K562 (cell line): ENCODE data around the gene SECISBP2. TPM values are rescaled to one million over a fixed set of nuclear protein-coding genes. Genes with fewer than 3 reads are reported as not detected.

Source experiments
- ATAC-seq: fragments of 200-7000 bp; cut with Tn5 transposase; 3 replicates; pipeline ENCODE4 v1.9.1; 2020; ENCODE audit warnings: moderate library complexity
- BruUV-seq: library from RNA; stranded (reverse); fragments of 400-500 nt; replicated peaks from 2 replicates; lab custom pipeline; 2021; lab: Mats Ljungman, UMichigan
- CTCF ChIA-PET: fragments of 300-600 bp; formaldehyde crosslinking; extraction: SDS; loops from one replicate; lab custom pipeline; 2021; ENCODE audit warnings: low intra/inter-chr PET ratio; lab: Yijun Ruan, JAX
- POLR2A ChIA-PET: fragments of 300-600, 350-650 bp; sonication (Branson Sonifier 250); formaldehyde crosslinking; extraction: SDS; loops from one replicate; lab custom pipeline; 2021; ENCODE audit warnings: antibody characterized with exemption, inconsistent platforms; lab: Yijun Ruan, JAX
- DNase-seq, 4 experiments: peaks; one replicate each; pipeline versions ENCODE4 v3.0.0 to v3.0.0-alpha.2; 2011 to 2018; ENCODE audit warnings: low spot score in 3 of 4, mixed read lengths in 3 of 4; ENCODE audit errors: extremely low read depth in 1 of 4
- FAIRE-seq: peaks from 2 replicates; lab custom pipeline; 2011; peaks lifted over from hg19 to GRCh38; lab: Jason Lieb, UNC
- H2AFZ ChIP-seq: 2 replicates; pipeline ENCODE4 v1.6.0; 2011; ENCODE audit warnings: low read depth, low read length, control low read depth, inconsistent platforms
- H3K27ac ChIP-seq: fragments of 200-600 bp; 3 replicates; pipeline ENCODE4 v1.8.0; 2011; ENCODE audit warnings: low read depth, mild to moderate bottlenecking, control low read depth, inconsistent platforms, low read length, moderate library complexity, mixed read lengths; ENCODE audit errors: extremely low read depth
- H3K27me3 ChIP-seq, 2 experiments: fragments of 300-600 bp in 1 of 2; 2 replicates in 1 of 2; 3 replicates in 1 of 2; pipeline versions ENCODE4 v1.6.0 to v1.8.0; 2011; ENCODE audit warnings: inconsistent platforms in 2 of 2, low read length in 2 of 2, mild to moderate bottlenecking in 1 of 2, mixed read lengths in 1 of 2, moderate library complexity in 1 of 2; ENCODE audit not compliant: control insufficient read depth in 2 of 2, insufficient read depth in 2 of 2
- H3K36me3 ChIP-seq: fragments of 300-600 bp; 3 replicates; pipeline ENCODE4 v1.8.0; 2011; ENCODE audit warnings: mild to moderate bottlenecking, low read length, inconsistent platforms; ENCODE audit not compliant: control insufficient read depth, insufficient read depth
- H3K4me1 ChIP-seq, 2 experiments: fragments of 200-600 bp in 1 of 2; replicated peaks in 1 of 2; 2 replicates in 1 of 2; 3 replicates in 1 of 2; pipeline versions ENCODE4 v1.5.1 to v1.8.0; 2011; ENCODE audit warnings: inconsistent platforms in 2 of 2, low read length in 2 of 2, mild to moderate bottlenecking in 1 of 2, mixed read lengths in 1 of 2, moderate library complexity in 1 of 2; ENCODE audit not compliant: control insufficient read depth in 2 of 2, insufficient read depth in 2 of 2
- H3K4me2 ChIP-seq: 2 replicates; pipeline ENCODE4 v1.6.1; 2011; ENCODE audit warnings: low read length, control low read depth, inconsistent platforms, mixed read lengths; ENCODE audit not compliant: insufficient read depth
- H3K4me3 ChIP-seq: fragments of 200-600 bp; sonication (generic), shearing (Covaris generic); 2 replicates; pipeline ENCODE4 v1.5.1; 2016; ENCODE audit warnings: control low read depth, inconsistent platforms
- H3K79me2 ChIP-seq: fragments of 200-600 bp; 3 replicates; pipeline ENCODE4 v1.8.0; 2011; ENCODE audit warnings: low read length, inconsistent platforms; ENCODE audit not compliant: control insufficient read depth, insufficient read depth
- H3K9ac ChIP-seq, 2 experiments: 2 replicates each; pipeline versions ENCODE4 v1.6.0 to v1.6.1; 2011; ENCODE audit warnings: low read depth in 2 of 2, low read length in 2 of 2, control low read depth in 1 of 2, inconsistent platforms in 1 of 2, mild to moderate bottlenecking in 1 of 2, mixed read lengths in 1 of 2; ENCODE audit not compliant: insufficient read depth in 1 of 2
- H3K9me1 ChIP-seq: one replicate; pipeline ENCODE4 v1.6.0; 2011; ENCODE audit warnings: inconsistent platforms, mild to moderate bottlenecking, low read length, moderate library complexity; ENCODE audit not compliant: control insufficient read depth, insufficient read depth
- H3K9me3 ChIP-seq: replicated peaks from 2 replicates; pipeline ENCODE4 v1.5.1; 2011; ENCODE audit warnings: low read depth, low read length, inconsistent platforms; ENCODE audit not compliant: control insufficient read depth, insufficient read depth
- H4K20me1 ChIP-seq: replicated peaks from 2 replicates; pipeline ENCODE4 v1.6.1; 2011; ENCODE audit warnings: low read length, inconsistent platforms, mixed read lengths; ENCODE audit not compliant: control insufficient read depth, insufficient read depth
- CAMTA2 ChIP-seq: fragments of 250-450 bp; sonication (Bioruptor Pico); conservative IDR thresholded peaks from 2 replicates; pipeline ENCODE4 v1.5.1; 2022
- E2F5 ChIP-seq: sonication (generic); formaldehyde crosslinking; IDR thresholded peaks from 2 replicates; pipeline ENCODE4 v1.8.0; 2022; ENCODE audit warnings: mild to moderate bottlenecking, missing genetic modification reagents
- ELK3 ChIP-seq: fragments of 450-650 bp; formaldehyde crosslinking; IDR thresholded peaks from 2 replicates; pipeline ENCODE4 v1.4.0; 2020; ENCODE audit warnings: mild to moderate bottlenecking
- HMG20B ChIP-seq: fragments of 250-450 bp; sonication (Bioruptor Pico); IDR thresholded peaks from 2 replicates; pipeline ENCODE4 v1.5.0; 2021; ENCODE audit warnings: mild to moderate bottlenecking
- MCM3 ChIP-seq: fragments of 450-650 bp; IDR thresholded peaks from 2 replicates; pipeline ENCODE4 v1.6.1; 2016
- RCOR1 ChIP-seq, 2 experiments: IDR thresholded peaks; 2 replicates each; pipeline ENCODE4 v1.6.1; 2012; ENCODE audit warnings: low read depth in 2 of 2, low read length in 2 of 2, borderline replicate concordance in 1 of 2, improper control_type of control experiment in 1 of 2
- VEZF1 ChIP-seq: fragments of 200-800 bp; sonication (Bioruptor generic); IDR thresholded peaks from 2 replicates; pipeline ENCODE4 v1.6.1; 2017; ENCODE audit warnings: missing genetic modification characterization, missing compliant biosample characterization
- ZFX ChIP-seq: sonication (generic); formaldehyde crosslinking; IDR thresholded peaks from 2 replicates; pipeline ENCODE4 v1.8.0; 2022; ENCODE audit warnings: mild to moderate bottlenecking, missing genetic modification reagents, moderate library complexity
- ZNF140 ChIP-seq: fragments of 250-450 bp; sonication (Bioruptor Pico); IDR thresholded peaks from 2 replicates; pipeline ENCODE4 v1.8.0; 2021; ENCODE audit warnings: moderate library complexity, mild to moderate bottlenecking, inconsistent platforms
- ZNF197 ChIP-seq: fragments of 200-800 bp; sonication (Bioruptor generic); IDR thresholded peaks from 2 replicates; pipeline ENCODE4 v1.6.1; 2016; ENCODE audit warnings: low read depth, missing genetic modification characterization, missing compliant biosample characterization
- ZNF507 ChIP-seq: conservative IDR thresholded peaks from 2 replicates; pipeline ENCODE4 v1.6.1; 2017; ENCODE audit warnings: missing genetic modification characterization, missing compliant biosample characterization
- ZNF668 ChIP-seq: fragments of 250-450 bp; sonication (Bioruptor Pico); IDR thresholded peaks from 2 replicates; pipeline ENCODE4 v1.8.0; 2022; ENCODE audit warnings: mild to moderate bottlenecking, inconsistent platforms
- WGBS: fragments of 100-300 bp; shearing (Covaris generic); methylation state at CpG from one replicate; pipeline ENCODE4 v1.1.6; 2016; ENCODE audit warnings: low coverage, mixed read lengths; ENCODE audit not compliant: insufficient coverage; ENCODE audit errors: missing lambda C conversion rate; 5-methylcytosine and 5-hydroxymethylcytosine counted together
- in situ Hi-C: fragments of 300-500 bp; cut with MboI; formaldehyde crosslinking; loops from 4 replicates; pipeline ENCODE4 v1.15.0; 2018; ENCODE audit warnings: inconsistent platforms, mixed read lengths
- intact Hi-C: fragments of 100-400 bp; cut with micrococcal nuclease; formaldehyde crosslinking; loops from 2 replicates; pipeline ENCODE4 v1.14.2; 2022
- polyA plus RNA-seq, 8 experiments: library from polyadenylated mRNA; depleted of rRNA in 4 of 8; stranded (reverse) in 5 of 8; unstranded in 3 of 8; fragments of >200 nt; fragmentation: Nextera tagmentation in 2 of 8; fragmentation: Illumina TruSeq in 1 of 8; extraction: Ambion mirVana in 2 of 8; extraction: Trizol in 1 of 8; gene quantifications; 2 replicates each; pipeline versions ENCODE4 v1.2.1 to v1.2.3, GENCODE V29; 2011 to 2014; ENCODE audit warnings: inconsistent platforms in 1 of 8, missing spikeins in 1 of 8
- total RNA-seq, 7 experiments: library from RNA; depleted of rRNA in 6 of 7; stranded (reverse); fragments of >200 nt in 6 of 7; fragmentation: Illumina TruSeq in 2 of 7; extraction: Trizol in 2 of 7; gene quantifications; 2 replicates each; pipeline versions ENCODE4 v1.2.1 to v1.2.3, GENCODE V29; 2011 to 2021; ENCODE audit warnings: low replicate concordance in 1 of 7

The SECISBP2 gene
- total and polyA plus RNA-seq, 9 of the 15 experiments (the other 6 are each of a cell fraction or from before 2014, with no cell fraction given), result 3.2 to 41.6 (median 26.1) TPM

- ATAC-seq (no peak), DNase-seq (no peak), FAIRE-seq (no peak)
- in situ Hi-C loops (no loop called here), intact Hi-C loops (no loop called here)
- no peak overlapping the region for H3K4me3 ChIP-seq
- BruUV-seq, result no TSS peak
- H3K9me1 ChIP-seq, result no peaks in the 10 kb centered on the region
- H2AFZ ChIP-seq, result no peak overlapping the region
- POLR2A ChIA-PET, result interaction anchor here (0.6 to 0.9 kb wide), 2 partner anchors 10 to 28 kb away, joined by 3 to 4 read pairs; partner anchors contain the start of gene SECISBP2
- no peak for TF ChIP-seq RCOR1 (IDR thresholded peaks at IDR 0.05; ENCODE audit: borderline replicate concordance in 1 of 2, low read depth in 2 of 2, low read length in 2 of 2)
- no peak for TF ChIP-seq MCM3
- TF ChIP-seq CAMTA2 (CRISPR knock-in tag), result no peak
- no peak for TF ChIP-seq VEZF1 (CRISPR knock-in tag)
- no peak for TF ChIP-seq HMG20B (CRISPR knock-in tag)
- no peak for TF ChIP-seq ZNF197 (CRISPR knock-in tag)
- no peak for TF ChIP-seq ZFX
- TF ChIP-seq ZNF507 (tag), result no peak
- no peak for TF ChIP-seq E2F5
- TF ChIP-seq ZNF668 (CRISPR knock-in tag), result no peak
- no peak for TF ChIP-seq ELK3 (CRISPR knock-in tag)
- TF ChIP-seq ZNF140, result no peak
- H3K27ac ChIP-seq, result no peak overlapping the region
- no peak overlapping the region for H3K4me2 ChIP-seq
- H3K9ac ChIP-seq, result no peak overlapping the region
- 100% methylated on average over 3 of the region's 9 CpGs for WGBS
- CTCF ChIA-PET, result no interaction called here
- H3K9me3 ChIP-seq, result no peaks in the 10 kb centered on the region
- no peaks in the 10 kb centered on the region for H4K20me1 ChIP-seq
- H3K36me3 ChIP-seq, result peaks cover 86% of the 10 kb centered on the region
- H3K79me2 ChIP-seq, result no peaks in the 10 kb centered on the region
- no peaks in the 10 kb centered on the region for H3K27me3 ChIP-seq
- peaks cover 0 to 2% of the 10 kb centered on the region in 2 experiments; a peak in 2 of 5 replicates for H3K4me1 ChIP-seq
Observed at GRCh38 chr9:89346696-89347095, 28.4 kb downstream of the SECISBP2 start.
